PC-3 (cell line): ENCODE data around the gene ZBTB16. TPM values are rescaled to one million over a fixed set of nuclear protein-coding genes. Genes with fewer than 3 reads are reported as not detected.

Source experiments
- ATAC-seq: fragments of 200-7000 bp; cut with Tn5 transposase; 2 replicates; pipeline ENCODE4 v1.9.1; 2020; ENCODE audit warnings: mild to moderate bottlenecking, moderate library complexity
- BruUV-seq: library from RNA; stranded (reverse); fragments of 400-500 nt; replicated peaks from 2 replicates; lab custom pipeline; 2021; lab: Mats Ljungman, UMichigan
- CTCF ChIA-PET: fragments of 300-600 bp; sonication (Branson Sonifier 250); formaldehyde crosslinking; loops from one replicate; lab custom pipeline; 2022; ENCODE audit warnings: antibody characterized with exemption; lab: Charles Lee
- POLR2A ChIA-PET: fragments of 300-600 bp; sonication (Branson Sonifier 250); formaldehyde crosslinking; loops from one replicate; lab custom pipeline; 2022; ENCODE audit warnings: antibody characterized with exemption; ENCODE audit not compliant: unreplicated experiment; lab: Charles Lee
- DNase-seq: peaks from one replicate; pipeline ENCODE4 v3.0.0-alpha.2; 2015
- H2AFZ ChIP-seq: fragments of 300-600 bp; sonication (generic); 2 replicates; pipeline ENCODE4 v1.6.0; 2016; ENCODE audit warnings: antibody characterized with exemption, low read length
- H3F3A ChIP-seq: fragments of 300-600 bp; sonication (generic); one replicate; pipeline ENCODE4 v1.6.0; 2017; ENCODE audit warnings: antibody characterized with exemption, low read length, control low read depth, mild to moderate bottlenecking; ENCODE audit not compliant: unreplicated experiment
- H3K27ac ChIP-seq: fragments of 300-600 bp; sonication (generic); 2 replicates; pipeline ENCODE4 v1.5.1; 2016; ENCODE audit warnings: mild to moderate bottlenecking, low read length
- H3K27me3 ChIP-seq: fragments of 300-600 bp; sonication (generic); 2 replicates; pipeline ENCODE4 v1.6.1; 2016; ENCODE audit warnings: low read length, mixed read lengths
- H3K36me3 ChIP-seq: fragments of 300-600 bp; sonication (generic); 2 replicates; pipeline ENCODE4 v1.6.1; 2016; ENCODE audit warnings: low read depth, mixed run types, low read length, mixed read lengths
- H3K4me1 ChIP-seq: fragments of 300-600 bp; sonication (generic); 2 replicates; pipeline ENCODE4 v1.5.1; 2016; ENCODE audit warnings: low read length; ENCODE audit not compliant: insufficient read depth
- H3K4me2 ChIP-seq: fragments of 300-600 bp; sonication (generic); 2 replicates; pipeline ENCODE4 v1.6.0; 2016; ENCODE audit warnings: low read length
- H3K4me3 ChIP-seq: fragments of 300-600 bp; sonication (generic); 2 replicates; pipeline ENCODE4 v1.5.1; 2016; ENCODE audit warnings: mild to moderate bottlenecking, low read length, mixed read lengths
- H3K79me2 ChIP-seq: fragments of 300-600 bp; sonication (generic); 2 replicates; pipeline ENCODE4 v1.6.1; 2017; ENCODE audit warnings: low read length, mixed read lengths
- H3K9ac ChIP-seq: fragments of 300-600 bp; sonication (generic); 2 replicates; pipeline ENCODE4 v1.6.0; 2016; ENCODE audit warnings: mild to moderate bottlenecking, low read length
- H3K9me2 ChIP-seq: fragments of 300-600 bp; sonication (generic); replicated peaks from 2 replicates; pipeline ENCODE4 v1.6.1; 2016; ENCODE audit warnings: mixed run types, low read length, mixed read lengths
- H3K9me3 ChIP-seq: fragments of 300-600 bp; sonication (generic); 2 replicates; pipeline ENCODE4 v1.6.1; 2016; ENCODE audit warnings: low read length, mixed read lengths
- H4K20me1 ChIP-seq: fragments of 300-600 bp; sonication (generic); 2 replicates; pipeline ENCODE4 v1.6.1; 2016; ENCODE audit warnings: low read length, mixed read lengths
- EZH2 ChIP-seq: fragments of 300-600 bp; sonication (generic); IDR thresholded peaks from one replicate; pipeline ENCODE4 v1.6.1; 2017; ENCODE audit warnings: antibody characterized with exemption, mild to moderate bottlenecking, low read length; ENCODE audit not compliant: unreplicated experiment
- EZH2phosphoT487 ChIP-seq: fragments of 300-600 bp; sonication (generic); IDR thresholded peaks from 2 replicates; pipeline ENCODE4 v1.6.1; 2018; ENCODE audit warnings: mild to moderate bottlenecking, antibody characterized with exemption, low read length, borderline replicate concordance
- intact Hi-C: fragments of 100-400 bp; cut with micrococcal nuclease; formaldehyde crosslinking; loops from 2 replicates; pipeline ENCODE4 v1.9.0; 2023
- total RNA-seq: library from RNA; depleted of rRNA; stranded (reverse); fragments of >200 nt; gene quantifications from 2 replicates; pipeline ENCODE4 v1.2.3, GENCODE V29; 2014
- TF ChIP-seq, protein P1 (sequence below): fragments of 300-600 bp; sonication (generic); conservative IDR thresholded peaks from 2 replicates; pipeline ENCODE4 v1.5.1; 2017; ENCODE audit warnings: antibody characterized with exemption, low read depth, mild to moderate bottlenecking, low read length

The ZBTB16 gene
- total RNA-seq, 1 experiment from 2014 or later = not detected

DNA sequence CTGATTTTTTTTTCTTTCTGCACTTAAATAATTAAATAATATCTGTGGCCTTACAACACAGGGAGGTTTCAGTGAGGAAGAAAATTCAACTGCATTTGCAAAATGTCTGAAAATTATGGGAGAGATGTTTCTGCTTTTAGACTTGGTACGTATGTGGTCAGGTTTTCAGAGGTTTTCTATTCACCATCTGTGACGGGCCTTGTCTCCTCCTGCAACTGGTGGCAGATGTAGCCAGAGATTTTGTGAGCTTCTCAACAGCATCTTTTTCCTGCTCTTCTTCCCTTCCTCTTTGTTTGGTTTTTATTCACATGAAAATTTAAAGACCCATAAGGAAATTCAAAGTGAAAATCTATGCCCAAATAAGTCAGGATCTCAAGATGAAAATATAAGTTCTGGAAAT is 38.3 kb downstream of the ZBTB16 start:
- H3F3A ChIP-seq = no peaks in the 10 kb centered on the region
- DNase-seq (no peak), ATAC-seq (no peak)
- no peak overlapping the region for H3K9ac ChIP-seq
- BruUV-seq = no TSS peak
- ChIA-PET POLR2A (no interaction called here), CTCF (no interaction called here)
- H3K9me3 ChIP-seq = no peaks in the 10 kb centered on the region
- no peak overlapping the region for H3K27ac ChIP-seq
- no peak overlapping the region for H3K4me2 ChIP-seq
- intact Hi-C loops = no loop called here
- H3K4me3 ChIP-seq = no peak overlapping the region
- H3K4me1 ChIP-seq = no peaks in the 10 kb centered on the region
- no peaks in the 10 kb centered on the region for H4K20me1 ChIP-seq
- peaks cover 91% of the 10 kb centered on the region for H3K27me3 ChIP-seq
- no peak for TF ChIP-seq EZH2phosphoT487
- TF ChIP-seq, protein P1, sequence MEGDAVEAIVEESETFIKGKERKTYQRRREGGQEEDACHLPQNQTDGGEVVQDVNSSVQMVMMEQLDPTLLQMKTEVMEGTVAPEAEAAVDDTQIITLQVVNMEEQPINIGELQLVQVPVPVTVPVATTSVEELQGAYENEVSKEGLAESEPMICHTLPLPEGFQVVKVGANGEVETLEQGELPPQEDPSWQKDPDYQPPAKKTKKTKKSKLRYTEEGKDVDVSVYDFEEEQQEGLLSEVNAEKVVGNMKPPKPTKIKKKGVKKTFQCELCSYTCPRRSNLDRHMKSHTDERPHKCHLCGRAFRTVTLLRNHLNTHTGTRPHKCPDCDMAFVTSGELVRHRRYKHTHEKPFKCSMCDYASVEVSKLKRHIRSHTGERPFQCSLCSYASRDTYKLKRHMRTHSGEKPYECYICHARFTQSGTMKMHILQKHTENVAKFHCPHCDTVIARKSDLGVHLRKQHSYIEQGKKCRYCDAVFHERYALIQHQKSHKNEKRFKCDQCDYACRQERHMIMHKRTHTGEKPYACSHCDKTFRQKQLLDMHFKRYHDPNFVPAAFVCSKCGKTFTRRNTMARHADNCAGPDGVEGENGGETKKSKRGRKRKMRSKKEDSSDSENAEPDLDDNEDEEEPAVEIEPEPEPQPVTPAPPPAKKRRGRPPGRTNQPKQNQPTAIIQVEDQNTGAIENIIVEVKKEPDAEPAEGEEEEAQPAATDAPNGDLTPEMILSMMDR = no peak
- no peak for TF ChIP-seq EZH2
- no peaks in the 10 kb centered on the region for H3K36me3 ChIP-seq
- H3K79me2 ChIP-seq = no peaks in the 10 kb centered on the region
- H3K9me2 ChIP-seq = no peaks in the 10 kb centered on the region
- no peak overlapping the region for H2AFZ ChIP-seq

DNA sequence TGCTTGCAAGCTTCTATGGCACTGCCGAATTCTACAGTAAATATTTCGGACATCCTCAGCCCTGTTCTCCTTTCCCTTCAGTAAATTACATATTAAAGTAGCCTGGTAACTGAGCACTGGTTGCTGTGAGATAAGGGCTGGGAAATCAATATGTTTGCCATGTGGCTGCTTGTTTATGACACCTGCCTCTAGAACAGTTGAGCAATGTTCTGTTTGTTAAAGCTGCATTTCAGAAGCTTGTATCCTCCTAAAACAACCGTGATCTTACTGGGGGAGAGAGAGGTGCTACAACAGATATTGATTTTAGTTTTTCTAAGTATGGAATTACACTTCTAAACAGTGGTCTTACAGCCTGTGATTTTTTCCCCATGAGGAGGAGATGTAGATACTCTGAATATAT is 39.4 kb downstream of the ZBTB16 start:
- Histone ChIP-seq H3F3A (no peaks in the 10 kb centered on the region), H3K9me3 (no peaks in the 10 kb centered on the region), H3K9ac (no peak overlapping the region), H3K4me3 (no peak overlapping the region), H3K4me2 (no peak overlapping the region), H3K79me2 (no peaks in the 10 kb centered on the region), H3K27me3 (peaks cover 93% of the 10 kb centered on the region), H3K36me3 (no peaks in the 10 kb centered on the region), H3K4me1 (no peaks in the 10 kb centered on the region), H3K9me2 (no peaks in the 10 kb centered on the region), H3K27ac (no peak overlapping the region), H2AFZ (no peak overlapping the region), H4K20me1 (no peaks in the 10 kb centered on the region)
- TF ChIP-seq EZH2 (no peak), EZH2phosphoT487 (no peak)
- TF ChIP-seq, protein P1 = no peak
- DNase-seq (no peak), ATAC-seq (no peak)
- no TSS peak for BruUV-seq
- intact Hi-C loops = no loop called here
- ChIA-PET POLR2A (no interaction called here), CTCF (no interaction called here)

DNA sequence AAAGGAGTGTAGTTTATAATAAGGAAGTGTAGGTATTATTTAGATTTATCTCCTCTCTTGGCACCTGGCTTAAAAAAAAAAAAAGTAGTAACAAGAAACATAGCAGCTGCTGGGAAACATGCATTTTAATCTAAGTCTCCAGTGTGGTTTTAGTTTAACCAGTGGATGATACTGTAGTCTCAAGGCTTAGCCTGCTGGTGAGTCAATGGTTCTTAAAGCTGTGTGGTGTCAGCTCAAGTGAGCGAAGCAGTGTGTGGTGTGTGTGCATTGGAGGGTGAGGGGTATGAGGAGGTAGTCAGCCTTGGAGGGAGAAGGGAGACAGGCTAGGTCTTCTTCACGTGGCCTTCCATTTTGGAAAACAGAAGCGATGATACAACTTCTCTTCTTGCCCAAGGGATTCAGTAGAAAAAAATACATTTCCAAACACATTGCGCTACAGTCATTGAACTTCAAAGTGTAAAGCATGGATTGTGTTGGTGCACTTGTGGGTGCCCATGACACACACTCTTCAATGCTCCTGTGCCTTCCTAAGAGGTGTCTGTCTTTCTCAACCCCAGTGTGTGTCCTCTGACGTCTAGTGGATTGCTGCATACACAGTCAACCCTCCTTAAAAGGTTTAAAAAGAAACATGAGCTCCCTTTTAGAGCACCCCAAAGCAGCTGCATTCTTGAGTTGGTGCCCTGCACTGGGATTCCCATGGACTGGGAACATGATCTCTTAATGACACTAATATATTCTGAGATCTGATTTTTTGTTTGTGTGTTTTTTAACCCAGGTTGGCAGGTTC is 40.1 kb downstream of the ZBTB16 start:
- TF ChIP-seq, protein P1 = no peak
- no peak for TF ChIP-seq EZH2
- TF ChIP-seq EZH2phosphoT487 = no peak
- H3K27ac ChIP-seq = no peak overlapping the region
- BruUV-seq = no TSS peak
- H3K4me3 ChIP-seq = no peak overlapping the region
- no peaks in the 10 kb centered on the region for H3K9me3 ChIP-seq
- no peaks in the 10 kb centered on the region for H3K79me2 ChIP-seq
- DNase-seq (no peak), ATAC-seq (no peak)
- ChIA-PET POLR2A (no interaction called here), CTCF (no interaction called here)
- no peak overlapping the region for H3K9ac ChIP-seq
- no peaks in the 10 kb centered on the region for H4K20me1 ChIP-seq
- no peaks in the 10 kb centered on the region for H3F3A ChIP-seq
- no peak overlapping the region for H3K4me2 ChIP-seq
- no peaks in the 10 kb centered on the region for H3K36me3 ChIP-seq
- H3K27me3 ChIP-seq = peaks cover 95% of the 10 kb centered on the region
- intact Hi-C loops = no loop called here
- no peak overlapping the region for H2AFZ ChIP-seq
- H3K9me2 ChIP-seq = no peaks in the 10 kb centered on the region
- no peaks in the 10 kb centered on the region for H3K4me1 ChIP-seq
